ENCODE results near the gene SNX17. TPM values are rescaled to one million over a fixed set of nuclear protein-coding genes. Genes with fewer than 3 reads are reported as not detected.

SNX17 gene
- total and polyA plus RNA-seq, 2 of the 13 experiments (the other 11 are each of a cell fraction or from before 2014, with no cell fraction given) = 75.0 to 109 TPM

DNA sequence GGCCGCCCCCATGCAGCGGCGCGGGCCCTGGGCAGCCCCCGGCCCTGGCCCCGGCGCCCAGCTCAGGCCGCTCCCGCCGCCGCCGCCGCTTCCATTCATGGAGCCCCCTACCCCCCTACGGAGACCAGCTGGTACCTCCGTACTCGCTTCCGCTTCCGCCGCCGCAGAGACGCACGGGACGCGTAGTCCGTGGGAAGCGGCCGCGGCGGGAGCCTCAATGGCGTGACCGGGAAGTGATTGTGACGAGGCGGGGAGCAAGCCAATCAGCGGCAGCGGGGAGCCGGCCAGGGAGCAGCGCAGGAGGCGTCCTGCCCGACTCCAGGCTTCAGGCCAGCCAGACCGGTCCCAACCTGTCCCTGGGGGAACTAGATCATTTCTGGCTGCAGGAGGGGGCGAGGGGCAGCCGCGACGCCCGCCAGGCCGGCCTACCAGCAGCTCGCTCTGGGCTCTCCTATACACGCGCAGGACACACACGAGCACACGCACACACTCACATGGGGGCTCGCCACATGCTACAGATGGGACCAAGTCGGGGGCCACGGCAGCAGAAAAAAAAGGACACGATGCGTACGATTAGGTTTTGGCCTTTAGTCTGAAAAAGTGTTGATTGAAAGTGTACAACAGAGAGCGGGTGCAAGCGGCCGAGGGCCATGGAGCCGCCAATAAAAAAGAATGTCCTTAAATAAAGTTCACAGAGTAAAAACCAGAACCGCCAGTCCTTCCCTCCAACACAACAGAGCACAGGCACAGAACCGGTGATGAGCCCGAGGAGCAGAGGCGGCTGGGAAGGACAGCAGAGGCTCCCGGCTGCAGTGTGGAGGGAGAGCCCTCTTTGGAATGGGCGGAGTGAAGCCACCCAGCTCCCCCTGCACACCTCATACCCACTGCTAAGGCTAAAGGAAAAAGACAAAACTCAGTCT lies 10.5 kb downstream of the SNX17 start, which contains the start of gene ZNF513 (continued):
- TF ChIP-seq ZNF460 (CRISPR knock-in tag; IDR thresholded peaks at IDR 0.05; ENCODE audit: borderline replicate concordance) (no peak), TCF7L2 (IDR thresholded peaks at IDR 0.05; ENCODE audit: low read depth, low read length) (no peak), ZC3H13 (CRISPR knock-in tag; IDR thresholded peaks at IDR 0.05) (peak; percentile 37; the same call in 1 of the 2 replicates), IKZF4 (CRISPR knock-in tag; IDR thresholded peaks at IDR 0.05; ENCODE audit: borderline replicate concordance, low read depth, not compliant biosample characterization) (peak; percentile 79), ZSCAN31 (CRISPR knock-in tag; IDR thresholded peaks at IDR 0.05; ENCODE audit: low read depth) (no peak; the same call in 1 of the 2 replicates), DPF2 (CRISPR knock-in tag; IDR thresholded peaks at IDR 0.05; ENCODE audit: borderline replicate concordance, low read depth) (no peak), CBX5 (CRISPR knock-in tag; IDR thresholded peaks at IDR 0.05; ENCODE audit: borderline replicate concordance) (0 out of 2 replicates have a peak, but pooled peaks have one; percentile 20), HNRNPK (IDR thresholded peaks at IDR 0.05; ENCODE audit: low read depth, low read length, poor library complexity, severe bottlenecking) (peak; percentile 12), RARG (CRISPR knock-in tag; IDR thresholded peaks at IDR 0.05; ENCODE audit: low read depth) (no peak), SMARCE1 (IDR thresholded peaks at IDR 0.05; ENCODE audit: borderline replicate concordance) (no peak), ZSCAN20 (CRISPR knock-in tag; IDR thresholded peaks at IDR 0.05; ENCODE audit: borderline replicate concordance) (no peak), EED (CRISPR knock-in tag; IDR thresholded peaks at IDR 0.05) (peak; percentile 83; the same call in 1 of the 2 replicates), ZKSCAN5 (CRISPR knock-in tag; IDR thresholded peaks at IDR 0.05) (no peak), ZFP62 (CRISPR knock-in tag; IDR thresholded peaks at IDR 0.05) (no peak), HOXA3 (CRISPR knock-in tag; IDR thresholded peaks at IDR 0.05) (peak; percentile 90), FOSL2 (CRISPR knock-in tag; IDR thresholded peaks at IDR 0.05) (peak; percentile 19), MTA1 (CRISPR knock-in tag; IDR thresholded peaks at IDR 0.05; ENCODE audit: borderline replicate concordance) (peak; percentile 34; the same call in 1 of the 2 replicates)
- TF ChIP-seq, protein P1, sequence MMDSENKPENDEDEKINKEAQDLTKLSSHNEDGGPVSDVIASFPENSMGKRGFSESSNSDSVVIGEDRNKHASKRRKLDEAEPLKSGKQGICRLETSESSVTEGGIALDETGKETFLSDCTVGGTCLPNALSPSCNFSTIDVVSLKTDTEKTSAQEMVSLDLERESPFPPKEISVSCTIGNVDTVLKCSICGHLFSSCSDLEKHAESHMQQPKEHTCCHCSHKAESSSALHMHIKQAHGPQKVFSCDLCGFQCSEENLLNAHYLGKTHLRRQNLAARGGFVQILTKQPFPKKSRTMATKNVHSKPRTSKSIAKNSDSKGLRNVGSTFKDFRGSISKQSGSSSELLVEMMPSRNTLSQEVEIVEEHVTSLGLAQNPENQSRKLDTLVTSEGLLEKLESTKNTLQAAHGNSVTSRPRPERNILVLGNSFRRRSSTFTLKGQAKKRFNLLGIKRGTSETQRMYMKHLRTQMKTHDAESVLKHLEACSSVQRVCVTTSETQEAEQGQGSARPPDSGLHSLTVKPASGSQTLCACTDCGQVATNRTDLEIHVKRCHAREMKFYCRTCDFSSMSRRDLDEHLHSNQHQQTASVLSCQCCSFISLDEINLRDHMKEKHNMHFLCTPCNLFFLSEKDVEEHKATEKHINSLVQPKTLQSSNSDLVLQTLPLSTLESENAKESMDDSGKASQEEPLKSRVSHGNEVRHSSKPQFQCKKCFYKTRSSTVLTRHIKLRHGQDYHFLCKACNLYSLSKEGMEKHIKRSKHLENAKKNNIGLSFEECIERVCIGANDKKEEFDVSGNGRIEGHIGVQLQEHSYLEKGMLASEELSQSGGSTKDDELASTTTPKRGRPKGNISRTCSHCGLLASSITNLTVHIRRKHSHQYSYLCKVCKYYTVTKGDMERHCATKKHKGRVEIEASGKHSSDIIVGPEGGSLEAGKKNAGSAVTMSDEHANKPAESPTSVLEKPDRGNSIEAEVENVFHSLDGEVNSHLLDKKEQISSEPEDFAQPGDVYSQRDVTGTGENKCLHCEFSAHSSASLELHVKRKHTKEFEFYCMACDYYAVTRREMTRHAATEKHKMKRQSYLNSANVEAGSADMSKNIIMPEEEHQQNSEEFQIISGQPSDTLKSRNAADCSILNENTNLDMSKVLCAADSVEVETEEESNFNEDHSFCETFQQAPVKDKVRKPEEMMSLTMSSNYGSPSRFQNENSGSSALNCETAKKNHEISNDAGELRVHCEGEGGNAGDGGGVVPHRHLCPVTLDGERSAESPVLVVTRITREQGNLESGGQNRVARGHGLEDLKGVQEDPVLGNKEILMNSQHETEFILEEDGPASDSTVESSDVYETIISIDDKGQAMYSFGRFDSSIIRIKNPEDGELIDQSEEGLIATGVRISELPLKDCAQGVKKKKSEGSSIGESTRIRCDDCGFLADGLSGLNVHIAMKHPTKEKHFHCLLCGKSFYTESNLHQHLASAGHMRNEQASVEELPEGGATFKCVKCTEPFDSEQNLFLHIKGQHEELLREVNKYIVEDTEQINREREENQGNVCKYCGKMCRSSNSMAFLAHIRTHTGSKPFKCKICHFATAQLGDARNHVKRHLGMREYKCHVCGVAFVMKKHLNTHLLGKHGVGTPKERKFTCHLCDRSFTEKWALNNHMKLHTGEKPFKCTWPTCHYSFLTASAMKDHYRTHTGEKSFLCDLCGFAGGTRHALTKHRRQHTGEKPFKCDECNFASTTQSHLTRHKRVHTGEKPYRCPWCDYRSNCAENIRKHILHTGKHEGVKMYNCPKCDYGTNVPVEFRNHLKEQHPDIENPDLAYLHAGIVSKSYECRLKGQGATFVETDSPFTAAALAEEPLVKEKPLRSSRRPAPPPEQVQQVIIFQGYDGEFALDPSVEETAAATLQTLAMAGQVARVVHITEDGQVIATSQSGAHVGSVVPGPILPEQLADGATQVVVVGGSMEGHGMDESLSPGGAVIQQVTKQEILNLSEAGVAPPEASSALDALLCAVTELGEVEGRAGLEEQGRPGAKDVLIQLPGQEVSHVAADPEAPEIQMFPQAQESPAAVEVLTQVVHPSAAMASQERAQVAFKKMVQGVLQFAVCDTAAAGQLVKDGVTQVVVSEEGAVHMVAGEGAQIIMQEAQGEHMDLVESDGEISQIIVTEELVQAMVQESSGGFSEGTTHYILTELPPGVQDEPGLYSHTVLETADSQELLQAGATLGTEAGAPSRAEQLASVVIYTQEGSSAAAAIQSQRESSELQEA (CRISPR knock-in tag; IDR thresholded peaks at IDR 0.05; ENCODE audit: not compliant biosample characterization) = peak; percentile 41
- TF ChIP-seq, protein P2, sequence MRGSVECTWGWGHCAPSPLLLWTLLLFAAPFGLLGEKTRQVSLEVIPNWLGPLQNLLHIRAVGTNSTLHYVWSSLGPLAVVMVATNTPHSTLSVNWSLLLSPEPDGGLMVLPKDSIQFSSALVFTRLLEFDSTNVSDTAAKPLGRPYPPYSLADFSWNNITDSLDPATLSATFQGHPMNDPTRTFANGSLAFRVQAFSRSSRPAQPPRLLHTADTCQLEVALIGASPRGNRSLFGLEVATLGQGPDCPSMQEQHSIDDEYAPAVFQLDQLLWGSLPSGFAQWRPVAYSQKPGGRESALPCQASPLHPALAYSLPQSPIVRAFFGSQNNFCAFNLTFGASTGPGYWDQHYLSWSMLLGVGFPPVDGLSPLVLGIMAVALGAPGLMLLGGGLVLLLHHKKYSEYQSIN (CRISPR knock-in tag; IDR thresholded peaks at IDR 0.05; ENCODE audit: borderline replicate concordance) = no peak

Data from HepG2 (cell line).